GM12878 (cell line): ENCODE data around the gene FANCC. TPM values are rescaled to one million over a fixed set of nuclear protein-coding genes. Genes with fewer than 3 reads are reported as not detected.

Experiments
- ATAC-seq: fragments of 200-7000 bp; cut with Tn5 transposase; 3 replicates; pipeline ENCODE4 v1.9.1; 2020; ENCODE audit warnings: mild to moderate bottlenecking, moderate library complexity
- BruUV-seq: library from RNA; stranded (reverse); fragments of 400-500 nt; replicated peaks from 2 replicates; lab custom pipeline; 2021; lab: Mats Ljungman, UMichigan
- CTCF ChIA-PET: fragments of 300-600 bp; sonication (Branson Sonifier 250); formaldehyde crosslinking; extraction: SDS; loops from one replicate; lab custom pipeline; 2021; ENCODE audit warnings: inconsistent platforms; lab: Yijun Ruan, JAX
- POLR2A ChIA-PET: fragments of 350-600 bp; formaldehyde crosslinking; extraction: SDS; loops from one replicate; lab custom pipeline; 2021; ENCODE audit warnings: inconsistent platforms; lab: Charles Lee
- RAD21 ChIA-PET: fragments of 300-600 bp; sonication (Branson Sonifier 250); formaldehyde crosslinking; loops from one replicate; lab custom pipeline; 2023; ENCODE audit warnings: antibody characterized with exemption; ENCODE audit not compliant: unreplicated experiment; lab: Charles Lee
- SMC1A ChIA-PET: fragments of 300-600 bp; sonication (Branson Sonifier 250); formaldehyde crosslinking; loops from one replicate; lab custom pipeline; 2023; ENCODE audit not compliant: unreplicated experiment, uncharacterized antibody; lab: Charles Lee
- DNase-seq: peaks from one replicate; pipeline ENCODE4 v3.0.0-alpha.2; 2011; ENCODE audit warnings: low read depth, low spot score
- FAIRE-seq: peaks from 3 replicates; lab custom pipeline; 2011; peaks lifted over from hg19 to GRCh38; lab: Jason Lieb, UNC
- H2AFZ ChIP-seq: 2 replicates; pipeline ENCODE4 v1.6.0; 2011; ENCODE audit warnings: low read depth, low read length, control low read depth; ENCODE audit not compliant: control insufficient read depth
- H3K27ac ChIP-seq: 2 replicates; pipeline ENCODE4 v1.5.1; 2011; ENCODE audit warnings: control low read depth; ENCODE audit not compliant: control insufficient read depth, insufficient read depth
- H3K27me3 ChIP-seq, 2 experiments: replicated peaks in 1 of 2; 2 replicates each; pipeline versions ENCODE4 v1.6.0 to v1.6.1; 2011; ENCODE audit warnings: low read length in 1 of 2; ENCODE audit not compliant: control insufficient read depth in 2 of 2, insufficient read depth in 2 of 2
- H3K36me3 ChIP-seq, 2 experiments: 2 replicates each; pipeline ENCODE4 v1.5.1; 2011; ENCODE audit warnings: low read length in 1 of 2; ENCODE audit not compliant: control insufficient read depth in 2 of 2, insufficient read depth in 2 of 2
- H3K4me1 ChIP-seq: 2 replicates; pipeline ENCODE4 v1.6.1; 2011; ENCODE audit warnings: mild to moderate bottlenecking, low read length, moderate library complexity, mixed read lengths; ENCODE audit not compliant: control insufficient read depth, insufficient read depth
- H3K4me2 ChIP-seq: 2 replicates; pipeline ENCODE4 v1.6.0; 2011; ENCODE audit warnings: control low read depth; ENCODE audit not compliant: control insufficient read depth, insufficient read depth
- H3K4me3 ChIP-seq: fragments of 200-600 bp; sonication (generic); 2 replicates; pipeline ENCODE4 v1.5.1; 2016
- H3K79me2 ChIP-seq: 2 replicates; pipeline ENCODE4 v1.6.0; 2011; ENCODE audit warnings: low read length; ENCODE audit not compliant: control insufficient read depth, insufficient read depth
- H3K9ac ChIP-seq: 2 replicates; pipeline ENCODE4 v1.8.0; 2011; ENCODE audit warnings: low read length, control low read depth, mixed read lengths; ENCODE audit not compliant: control insufficient read depth, insufficient read depth
- H3K9me3 ChIP-seq: replicated peaks from 3 replicates; pipeline ENCODE4 v1.5.1; 2011; ENCODE audit warnings: mild to moderate bottlenecking, low read length; ENCODE audit not compliant: control insufficient read depth, insufficient read depth
- H4K20me1 ChIP-seq: 2 replicates; pipeline ENCODE4 v1.6.0; 2011; ENCODE audit not compliant: control insufficient read depth, insufficient read depth
- CREM ChIP-seq: IDR thresholded peaks from 2 replicates; pipeline ENCODE4 v1.6.1; 2014; ENCODE audit warnings: antibody characterized with exemption, low read depth
- EGR1 ChIP-seq, 2 experiments: IDR thresholded peaks; 1 replicate in 1 of 2; 2 replicates in 1 of 2; pipeline ENCODE4 v1.6.1; 2011 to 2012; ENCODE audit warnings: low read depth in 2 of 2, low read length in 2 of 2, borderline replicate concordance in 1 of 2, mild to moderate bottlenecking in 1 of 2, moderate library complexity in 1 of 2
- KLF5 ChIP-seq: fragments of 450-650 bp; IDR thresholded peaks from 2 replicates; pipeline ENCODE4 v1.6.1; 2014; ENCODE audit warnings: mild to moderate bottlenecking; ENCODE audit not compliant: partially characterized antibody
- MYC ChIP-seq: IDR thresholded peaks from 2 replicates; pipeline ENCODE4 v1.6.1; 2011; ENCODE audit warnings: mild to moderate bottlenecking, low read length, moderate library complexity, inconsistent platforms; ENCODE audit not compliant: insufficient read depth, insufficient replicate concordance, insufficient read length, severe bottlenecking
- NFXL1 ChIP-seq: fragments of 450-650 bp; IDR thresholded peaks from 2 replicates; pipeline ENCODE4 v1.6.1; 2017; ENCODE audit warnings: antibody characterized with exemption, mild to moderate bottlenecking, borderline replicate concordance
- SPI1 ChIP-seq: IDR thresholded peaks from 2 replicates; pipeline ENCODE4 v1.6.1; 2011; ENCODE audit warnings: low read depth, mild to moderate bottlenecking, low read length, moderate library complexity, borderline replicate concordance; ENCODE audit not compliant: insufficient read depth
- ZNF207 ChIP-seq: fragments of 450-650 bp; IDR thresholded peaks from 2 replicates; pipeline ENCODE4 v1.6.1; 2014; ENCODE audit warnings: antibody characterized with exemption, mild to moderate bottlenecking, borderline replicate concordance
- ZNF274 ChIP-seq: IDR thresholded peaks from one replicate; pipeline ENCODE4 v1.8.0; 2011; ENCODE audit not compliant: insufficient read length, insufficient read depth
- in situ Hi-C: fragments of 300-500 bp; cut with MboI; formaldehyde crosslinking; loops from 9 replicates; pipeline ENCODE4 v1.14.3; 2018; ENCODE audit warnings: mixed read lengths
- intact Hi-C: fragments of 100-400 bp; cut with micrococcal nuclease; formaldehyde crosslinking; loops from one replicate; pipeline ENCODE4 v1.14.2; 2022; ENCODE audit not compliant: unreplicated experiment
- polyA plus RNA-seq, 11 experiments: library from polyadenylated mRNA; depleted of rRNA in 4 of 11; unstranded in 6 of 11; stranded (reverse) in 5 of 11; fragments of >200 nt; fragmentation: Nextera tagmentation in 4 of 11; fragmentation: Illumina TruSeq in 1 of 11; extraction: Ambion mirVana in 4 of 11; extraction: Trizol in 1 of 11; gene quantifications; 1 replicate in 1 of 11; 2 replicates in 10 of 11; pipeline versions ENCODE4 v1.2.1 to v1.2.3, GENCODE V29; 2011 to 2016; ENCODE audit warnings: inconsistent platforms in 2 of 11, missing spikeins in 2 of 11, low read depth in 1 of 11
- total RNA-seq, 4 experiments: library from RNA; depleted of rRNA in 3 of 4; stranded (reverse); fragments of >200 nt in 3 of 4; fragmentation: Illumina TruSeq in 1 of 4; extraction: Trizol in 1 of 4; gene quantifications; 2 replicates each; pipeline versions ENCODE4 v1.2.1 to v1.2.3, GENCODE V29; 2013 to 2021

The FANCC gene
- total and polyA plus RNA-seq, 10 of the 15 experiments (the other 5 are each of a cell fraction or from before 2014, with no cell fraction given): 1.2 to 16.8 (median 10.5) TPM

DNA sequence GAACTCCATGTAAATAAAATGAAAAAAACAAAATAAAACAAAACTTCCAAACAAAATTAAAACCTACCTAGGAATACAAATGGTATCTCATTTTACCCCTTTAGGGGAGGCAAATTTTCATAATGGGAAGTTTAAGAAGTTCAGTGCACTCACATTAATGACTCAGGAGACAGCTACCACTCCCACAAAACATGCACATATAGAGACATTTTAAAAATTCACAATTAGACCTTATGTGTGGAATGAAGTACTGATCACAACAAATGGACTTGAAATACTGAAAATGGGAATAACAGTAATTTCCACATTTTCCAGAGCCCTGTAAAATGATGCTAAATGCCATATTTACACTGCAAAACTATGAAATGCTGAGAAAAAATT is 91.8 kb downstream of the FANCC start:
- Histone ChIP-seq H3K36me3 (no peaks in the 10 kb centered on the region; a peak in 1 of 4 replicates), H3K9ac (no peak overlapping the region), H3K4me3 (no peak overlapping the region), H3K27ac (no peak overlapping the region), H3K27me3 (no peaks in the 10 kb centered on the region), H3K4me1 (no peaks in the 10 kb centered on the region), H3K9me3 (no peaks in the 10 kb centered on the region), H3K4me2 (no peak overlapping the region), H4K20me1 (no peaks in the 10 kb centered on the region), H3K79me2 (no peaks in the 10 kb centered on the region), H2AFZ (no peak overlapping the region)
- in situ Hi-C loops (no loop called here), intact Hi-C loops (no loop called here)
- no TSS peak for BruUV-seq
- no peak for ATAC-seq
- ChIA-PET POLR2A (interaction anchor here (1.6 kb wide), 1 partner anchor 15 kb away, joined by 4 read pairs; no protein-coding TSS in a partner anchor), CTCF (no interaction called here), RAD21 (no interaction called here), SMC1A (no interaction called here)
- no peak for FAIRE-seq
- no peak for DNase-seq
- no peak for TF ChIP-seq EGR1 (IDR thresholded peaks at IDR 0.05; ENCODE audit: borderline replicate concordance in 1 of 2, low read depth in 2 of 2, low read length in 2 of 2)
- no peak for TF ChIP-seq CREM
- no peak for TF ChIP-seq KLF5
- no peak for TF ChIP-seq ZNF207
- TF ChIP-seq NFXL1: no peak
- TF ChIP-seq SPI1: no peak
- TF ChIP-seq MYC: no peak
- TF ChIP-seq ZNF274: no peak
